C4-2B (cell line): Measurements from ENCODE around the gene DKC1.

ENCODE experiments used
- ZFX ChIP-seq: fragments of 450-650 bp; IDR thresholded peaks from 2 replicates; pipeline ENCODE4 v1.6.1; 2017
- TF ChIP-seq, protein P1 (sequence below): fragments of 450-650 bp; conservative IDR thresholded peaks from 2 replicates; pipeline ENCODE4 v1.5.1; 2017; ENCODE audit warnings: mild to moderate bottlenecking

- TF ChIP-seq, protein P1, sequence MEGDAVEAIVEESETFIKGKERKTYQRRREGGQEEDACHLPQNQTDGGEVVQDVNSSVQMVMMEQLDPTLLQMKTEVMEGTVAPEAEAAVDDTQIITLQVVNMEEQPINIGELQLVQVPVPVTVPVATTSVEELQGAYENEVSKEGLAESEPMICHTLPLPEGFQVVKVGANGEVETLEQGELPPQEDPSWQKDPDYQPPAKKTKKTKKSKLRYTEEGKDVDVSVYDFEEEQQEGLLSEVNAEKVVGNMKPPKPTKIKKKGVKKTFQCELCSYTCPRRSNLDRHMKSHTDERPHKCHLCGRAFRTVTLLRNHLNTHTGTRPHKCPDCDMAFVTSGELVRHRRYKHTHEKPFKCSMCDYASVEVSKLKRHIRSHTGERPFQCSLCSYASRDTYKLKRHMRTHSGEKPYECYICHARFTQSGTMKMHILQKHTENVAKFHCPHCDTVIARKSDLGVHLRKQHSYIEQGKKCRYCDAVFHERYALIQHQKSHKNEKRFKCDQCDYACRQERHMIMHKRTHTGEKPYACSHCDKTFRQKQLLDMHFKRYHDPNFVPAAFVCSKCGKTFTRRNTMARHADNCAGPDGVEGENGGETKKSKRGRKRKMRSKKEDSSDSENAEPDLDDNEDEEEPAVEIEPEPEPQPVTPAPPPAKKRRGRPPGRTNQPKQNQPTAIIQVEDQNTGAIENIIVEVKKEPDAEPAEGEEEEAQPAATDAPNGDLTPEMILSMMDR, result no peak
- no peak for TF ChIP-seq ZFX
Observed at GRCh38 chrX:154821523-154821922, 58.9 kb downstream of the DKC1 start.
